WTC11 (cell line): ENCODE results near the gene FAXDC2. TPM values are rescaled to one million over a fixed set of nuclear protein-coding genes. Genes with fewer than 3 reads are reported as not detected.

Source experiments
- ATAC-seq: fragments of 200-7000 bp; cut with Tn5 transposase; 2 replicates; pipeline ENCODE4 v1.10.0; 2021; ENCODE audit warnings: mild to moderate bottlenecking, moderate library complexity
- Bru-seq: library from RNA; stranded (reverse); fragments of 400-500 nt; gene quantifications from one replicate; lab custom pipeline; 2021; lab: Mats Ljungman, UMichigan
- CTCF ChIA-PET: fragments of 300-600 bp; sonication (Branson Sonifier 250); formaldehyde crosslinking; loops from one replicate; lab custom pipeline; 2021; ENCODE audit warnings: antibody characterized with exemption; lab: Charles Lee
- POLR2A ChIA-PET: fragments of 350-600 bp; sonication (Branson Sonifier 250); formaldehyde crosslinking; loops from one replicate; lab custom pipeline; 2021; ENCODE audit warnings: antibody characterized with exemption; lab: Charles Lee
- DNase-seq: peaks from one replicate; pipeline ENCODE4 v3.0.0; 2021; ENCODE audit warnings: low spot score
- H3K27ac Mint-ChIP-seq: 2 replicates; pipeline ENCODE4 v1.8.0; 2021; ENCODE audit warnings: mixed read lengths
- H3K27me3 Mint-ChIP-seq: 2 replicates; pipeline ENCODE4 v1.8.0; 2021; ENCODE audit warnings: low read depth, mild to moderate bottlenecking, moderate library complexity, mixed read lengths
- H3K36me3 Mint-ChIP-seq: 2 replicates; pipeline ENCODE4 v1.8.0; 2021; ENCODE audit warnings: mixed read lengths
- H3K4me1 Mint-ChIP-seq: 2 replicates; pipeline ENCODE4 v1.8.0; 2022; ENCODE audit warnings: mixed read lengths
- H3K4me3 Mint-ChIP-seq: 2 replicates; pipeline ENCODE4 v1.8.0; 2021; ENCODE audit warnings: mild to moderate bottlenecking, moderate library complexity, mixed read lengths
- H3K9me3 Mint-ChIP-seq: 2 replicates; pipeline ENCODE4 v1.8.0; 2021; ENCODE audit warnings: mixed read lengths
- ATF6 ChIP-seq: sonication (generic); formaldehyde crosslinking; IDR thresholded peaks from 2 replicates; pipeline ENCODE4 v1.8.1; 2023; ENCODE audit warnings: mild to moderate bottlenecking, missing genetic modification reagents
- EMX1 ChIP-seq: fragments of 250-450 bp; sonication (Bioruptor Pico); IDR thresholded peaks from 2 replicates; pipeline ENCODE4 v1.8.0; 2021; ENCODE audit warnings: mild to moderate bottlenecking
- ESRRA ChIP-seq: sonication (generic); formaldehyde crosslinking; IDR thresholded peaks from 2 replicates; pipeline ENCODE4 v1.8.1; 2022; ENCODE audit warnings: mild to moderate bottlenecking, missing genetic modification reagents, borderline replicate concordance
- ETV6 ChIP-seq: sonication (generic); formaldehyde crosslinking; IDR thresholded peaks from 2 replicates; pipeline ENCODE4 v1.8.1; 2022; ENCODE audit warnings: mild to moderate bottlenecking, missing genetic modification reagents
- FOXK1 ChIP-seq: sonication (generic); formaldehyde crosslinking; IDR thresholded peaks from 2 replicates; pipeline ENCODE4 v1.8.0; 2022; ENCODE audit warnings: mild to moderate bottlenecking, moderate library complexity, missing genetic modification reagents
- FOXP4 ChIP-seq: sonication (generic); formaldehyde crosslinking; IDR thresholded peaks from 2 replicates; pipeline ENCODE4 v1.8.0; 2022; ENCODE audit warnings: mild to moderate bottlenecking, missing genetic modification reagents
- JAZF1 ChIP-seq: fragments of 250-450 bp; sonication (Bioruptor Pico); IDR thresholded peaks from 2 replicates; pipeline ENCODE4 v1.9.0; 2021; ENCODE audit warnings: moderate library complexity, mild to moderate bottlenecking, inconsistent platforms
- MAX ChIP-seq: sonication (generic); formaldehyde crosslinking; IDR thresholded peaks from 2 replicates; pipeline ENCODE4 v1.8.0; 2022; ENCODE audit warnings: mild to moderate bottlenecking, missing genetic modification reagents
- MLX ChIP-seq: sonication (generic); formaldehyde crosslinking; IDR thresholded peaks from 2 replicates; pipeline ENCODE4 v1.8.1; 2023; ENCODE audit warnings: mild to moderate bottlenecking, missing genetic modification reagents, moderate library complexity
- NFYB ChIP-seq: sonication (generic); formaldehyde crosslinking; conservative IDR thresholded peaks from 2 replicates; pipeline ENCODE4 v1.8.0; 2022; ENCODE audit warnings: low read depth, missing genetic modification reagents
- PREB ChIP-seq: sonication (generic); formaldehyde crosslinking; IDR thresholded peaks from 2 replicates; pipeline ENCODE4 v1.8.1; 2022; ENCODE audit warnings: mild to moderate bottlenecking, missing genetic modification reagents, moderate library complexity, borderline replicate concordance
- SMAD3 ChIP-seq: sonication (generic); formaldehyde crosslinking; IDR thresholded peaks from 2 replicates; pipeline ENCODE4 v1.8.0; 2022; ENCODE audit warnings: missing genetic modification reagents, mild to moderate bottlenecking, borderline replicate concordance
- TEAD4 ChIP-seq: sonication (generic); formaldehyde crosslinking; IDR thresholded peaks from 2 replicates; pipeline ENCODE4 v1.8.0; 2022; ENCODE audit warnings: mild to moderate bottlenecking, missing genetic modification reagents
- USF1 ChIP-seq: sonication (generic); formaldehyde crosslinking; IDR thresholded peaks from 2 replicates; pipeline ENCODE4 v1.8.0; 2022; ENCODE audit warnings: mild to moderate bottlenecking, missing genetic modification reagents
- USF2 ChIP-seq: sonication (generic); formaldehyde crosslinking; IDR thresholded peaks from 2 replicates; pipeline ENCODE4 v1.8.1; 2023; ENCODE audit warnings: mild to moderate bottlenecking, missing genetic modification reagents, moderate library complexity
- ZMAT4 ChIP-seq: fragments of 250-450 bp; sonication (Bioruptor Pico); IDR thresholded peaks from 2 replicates; pipeline ENCODE4 v1.9.0; 2021; ENCODE audit warnings: mild to moderate bottlenecking
- ZNF232 ChIP-seq: sonication (generic); formaldehyde crosslinking; IDR thresholded peaks from 2 replicates; pipeline ENCODE4 v1.8.0; 2022; ENCODE audit warnings: mild to moderate bottlenecking, missing genetic modification reagents
- ZNF416 ChIP-seq: fragments of 250-450 bp; sonication (Bioruptor Pico); IDR thresholded peaks from 2 replicates; pipeline ENCODE4 v1.9.0; 2021; ENCODE audit warnings: mild to moderate bottlenecking, inconsistent platforms
- ZNF425 ChIP-seq: fragments of 250-450 bp; sonication (Bioruptor Pico); conservative IDR thresholded peaks from 2 replicates; pipeline ENCODE4 v1.9.0; 2021; ENCODE audit warnings: mild to moderate bottlenecking
- ZNF671 ChIP-seq: fragments of 250-450 bp; sonication (Bioruptor Pico); IDR thresholded peaks from 2 replicates; pipeline ENCODE4 v1.8.0; 2021; ENCODE audit warnings: mild to moderate bottlenecking
- long read RNA-seq, 3 experiments: library from RNA in 1 of 3; library from capped mRNA in 1 of 3; library from polyadenylated mRNA in 1 of 3; unstranded in 2 of 3; stranded (forward) in 1 of 3; transcript quantifications; one replicate each; pipeline ENCODE4 v2.0.0, GENCODE V29; 2021
- total RNA-seq: library from RNA; stranded (reverse); gene quantifications from 3 replicates; pipeline ENCODE4 v1.2.3, GENCODE V29; 2021

Gene FAXDC2
- total RNA-seq, result 3.9 to 6.0 TPM (median 5.5 TPM) in 3 replicates
- Bru-seq, nascent RNA, result percentile 50 among the genes with signal in this experiment
- long read RNA-seq, experiment 1, transcript FAXDC2-201 (9 exons, 3,251 nt), result major isoform, 9 of 12 reads
- long read RNA-seq, experiment 1, partial matches to known transcripts, result 0 of 12 reads
- long read RNA-seq, experiment 1, other reads (novel, unspliced or antisense), result 3 of 12 reads
- long read RNA-seq, experiment 2, partial matches to known transcripts, result 0 of 6 reads
- long read RNA-seq, experiment 2, other reads (novel, unspliced or antisense), result 4 of 6 reads
- long read RNA-seq, experiment 3, result 0 reads

- TF ChIP-seq USF1 (CRISPR knock-in tag) (peak; percentile 92), MAX (0 out of 2 replicates have a peak, but pooled peaks have one; percentile 50), ZNF232 (0 out of 2 replicates have a peak, but pooled peaks have one; percentile 29), USF2 (CRISPR knock-in tag) (peak; percentile 93), ESRRA (CRISPR knock-in tag) (no peak), FOXK1 (CRISPR knock-in tag) (peak; percentile 63; the same call in 1 of the 2 replicates), ETV6 (CRISPR knock-in tag) (peak; percentile 72; the same call in 1 of the 2 replicates), ZMAT4 (CRISPR knock-in tag) (no peak)
- ATAC-seq (peak; percentile 98), DNase-seq (peak; percentile 50)
- H3K27ac Mint-ChIP-seq, result peak within 1 kb of the TSS; percentile 97
- CTCF ChIA-PET, result interaction anchor here (0.5 to 1.2 kb wide), 4 partner anchors 18 to 329 kb away, joined by 3 to 7 read pairs (median 4); no protein-coding TSS in a partner anchor
- H3K4me3 Mint-ChIP-seq, result peak within 1 kb of the TSS; percentile 83
- POLR2A ChIA-PET, result interaction anchor here (1.4 kb wide), 1 partner anchor 10 kb away, joined by 4 read pairs; no protein-coding TSS in a partner anchor
- no peaks in the 10 kb centered on the region for H3K27me3 Mint-ChIP-seq
- peaks cover 23% of the 10 kb centered on the region for H3K4me1 Mint-ChIP-seq
- H3K36me3 Mint-ChIP-seq, result no peaks in the 10 kb centered on the region
- no peaks in the 10 kb centered on the region for H3K9me3 Mint-ChIP-seq
Observed at GRCh38 chr5:154850255-154851062, at the start of gene FAXDC2. FAXDC2 (minus strand) TSS chr5:154850603; CDS start chr5:154838178, 12,425 bp downstream.

- no peak overlapping the region for H3K27ac Mint-ChIP-seq
- no peaks in the 10 kb centered on the region for H3K9me3 Mint-ChIP-seq
- ATAC-seq (no peak), DNase-seq (no peak)
- H3K27me3 Mint-ChIP-seq, result no peaks in the 10 kb centered on the region
- no peaks in the 10 kb centered on the region for H3K4me1 Mint-ChIP-seq
- POLR2A ChIA-PET, result no interaction called here
- H3K4me3 Mint-ChIP-seq, result no peak overlapping the region
- peaks cover 85% of the 10 kb centered on the region for H3K36me3 Mint-ChIP-seq
- CTCF ChIA-PET, result no interaction called here
- TF ChIP-seq ATF6 (no peak), SMAD3 (CRISPR knock-in tag) (no peak), JAZF1 (CRISPR knock-in tag) (no peak), PREB (CRISPR knock-in tag) (no peak), TEAD4 (no peak), NFYB (no peak), MLX (no peak), ZNF425 (CRISPR knock-in tag) (no peak), ZNF671 (CRISPR knock-in tag) (no peak), FOXP4 (CRISPR knock-in tag) (no peak), ZNF416 (CRISPR knock-in tag) (no peak), EMX1 (CRISPR knock-in tag) (no peak)
Observed at GRCh38 chr5:154900066-154900465, 49.7 kb upstream of the FAXDC2 start.
